Naive B cell (primary cell): ENCODE data around the gene GBE1. TPM values are rescaled to one million over a fixed set of nuclear protein-coding genes. Genes with fewer than 3 reads are reported as not detected.

ENCODE experiments used
- ATAC-seq, 2 donors: fragments of 150-1000 bp; cut with Tn5 transposase; 2 replicates each; pipeline ENCODE4 v1.10.0; 2021; ENCODE audit warnings: low read depth in 2 of 2, mild to moderate bottlenecking in 2 of 2, moderate library complexity in 2 of 2
- DNase-seq: peaks from one replicate; pipeline ENCODE4 v3.0.0; 2022
- H3K27ac Mint-ChIP-seq, 6 donors: one replicate each; pipeline ENCODE4 v1.8.0; 2020 to 2022; ENCODE audit warnings: mild to moderate bottlenecking in 6 of 6, mixed read lengths in 6 of 6, moderate library complexity in 5 of 6, inconsistent platforms in 2 of 6
- H3K27me3 Mint-ChIP-seq, 3 donors: one replicate each; pipeline ENCODE4 v1.8.0; 2021 to 2022; ENCODE audit warnings: mixed read lengths in 3 of 3, mild to moderate bottlenecking in 1 of 3
- H3K36me3 Mint-ChIP-seq, 2 donors: one replicate each; pipeline ENCODE4 v1.8.0; 2020 to 2022; ENCODE audit warnings: mixed read lengths in 2 of 2, inconsistent platforms in 1 of 2, mild to moderate bottlenecking in 1 of 2
- H3K4me1 Mint-ChIP-seq, 3 donors: one replicate each; pipeline ENCODE4 v1.8.0; 2020 to 2022; ENCODE audit warnings: mixed read lengths in 3 of 3, inconsistent platforms in 1 of 3, mild to moderate bottlenecking in 1 of 3, moderate library complexity in 1 of 3
- H3K4me3 Mint-ChIP-seq, 8 donors: one replicate each; pipeline ENCODE4 v1.8.0; 2020 to 2022; ENCODE audit warnings: mild to moderate bottlenecking in 8 of 8, mixed read lengths in 8 of 8, moderate library complexity in 8 of 8, inconsistent platforms in 2 of 8
- H3K9me3 Mint-ChIP-seq, 7 donors: one replicate each; pipeline ENCODE4 v1.8.0; 2020 to 2022; ENCODE audit warnings: mixed read lengths in 7 of 7, mild to moderate bottlenecking in 5 of 7, inconsistent platforms in 2 of 7, moderate library complexity in 1 of 7
- polyA plus RNA-seq, 6 donors: library from polyadenylated mRNA; unstranded; fragments of 300-500 nt; fragmentation: Illumina TruSeq; gene quantifications; one replicate each; pipeline ENCODE4 v1.2.3, GENCODE V29; 2021; ENCODE audit warnings: low read depth in 6 of 6

GBE1 gene
- polyA plus RNA-seq, result 10 to 100 TPM; 13.2 to 20.9 (median 18.1) TPM

DNA sequence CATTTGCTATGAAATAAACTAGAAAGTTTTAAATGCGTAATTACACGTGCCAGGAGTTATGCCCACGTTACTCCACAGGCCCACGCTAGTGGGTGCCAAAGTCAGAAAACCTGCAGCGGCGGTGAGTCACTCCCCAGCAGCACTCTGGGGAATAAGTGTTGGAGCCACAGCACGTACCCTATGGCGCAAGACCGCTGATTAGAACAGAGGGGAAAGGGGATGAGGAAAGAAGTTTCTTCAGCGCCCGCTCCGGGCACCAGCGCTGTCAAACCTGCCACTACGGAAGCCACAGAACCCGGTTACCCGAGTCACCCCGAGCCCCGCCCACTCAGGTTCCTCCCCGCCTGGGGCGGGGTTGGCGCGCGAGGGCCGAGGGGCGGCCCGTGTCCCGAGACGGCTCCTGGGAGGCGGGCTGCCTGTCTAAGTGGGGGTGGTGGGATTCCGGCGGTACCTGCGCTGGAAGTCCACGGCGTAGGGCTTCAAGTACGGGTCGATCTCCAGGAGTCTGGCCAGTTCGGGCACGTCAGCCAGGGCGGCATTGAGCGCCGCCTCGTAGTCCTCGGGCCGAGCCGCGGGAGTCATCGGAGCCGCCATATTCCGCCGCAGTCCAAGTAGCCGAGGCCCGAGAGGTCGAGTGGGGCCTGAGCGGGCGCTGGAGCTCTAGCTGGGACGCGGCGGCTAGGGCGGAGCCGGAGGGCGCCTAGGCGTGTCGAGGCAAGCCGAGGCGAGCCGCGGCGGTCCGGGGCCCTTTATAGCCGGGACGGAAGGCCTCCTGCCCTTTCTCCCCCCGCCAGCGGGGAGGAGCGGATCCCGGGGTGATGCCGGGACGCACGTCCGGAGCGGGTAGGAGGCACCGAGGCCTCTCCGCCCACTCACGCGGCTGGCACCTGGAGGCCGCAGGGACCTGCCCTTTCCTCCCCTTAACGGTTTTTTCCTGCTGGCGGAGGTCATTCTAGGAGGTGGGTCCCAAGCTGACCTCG is at the start of gene GBE1:
TSS of gene GBE1 (minus strand) at position 722 of the 980 bp plus-strand sequence. CDS start at position 594, 128 bp downstream.
- Mint-ChIP-seq H3K27ac (peak within 1 kb of the TSS; percentile 95 to 99 (median 99)), H3K9me3 (peaks cover 0 to 4% (median 0%) of the 10 kb centered on the region in 7 donors), H3K27me3 (no peaks in the 10 kb centered on the region), H3K36me3 (peaks cover 13 to 23% of the 10 kb centered on the region in 2 donors), H3K4me3 (peak within 1 kb of the TSS; percentile 91 to 98 (median 97)), H3K4me1 (peaks cover 23 to 37% (median 23%) of the 10 kb centered on the region in 3 donors)
- peak; percentile 94 for DNase-seq
- peak; percentile 82 to 85 for ATAC-seq

DNA sequence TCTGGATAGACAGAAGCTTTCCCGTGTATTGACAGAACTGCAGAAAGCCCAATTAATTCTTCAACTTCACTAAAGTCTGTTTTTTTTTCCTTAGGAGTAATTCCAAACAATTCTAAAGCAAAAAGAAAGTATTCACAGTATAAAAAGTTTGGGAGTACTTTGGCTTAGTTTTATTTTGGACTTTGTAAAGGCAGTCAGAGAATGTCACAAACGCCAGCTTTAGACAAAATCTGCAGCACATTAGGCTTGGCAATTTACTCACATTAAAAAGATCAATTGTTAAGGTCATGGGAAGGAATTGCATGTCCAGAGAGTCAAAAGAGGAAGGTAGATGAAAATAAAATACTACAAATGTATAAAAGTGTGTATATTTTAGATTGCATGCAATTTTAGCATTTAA is 47.5 kb upstream of the GBE1 start:
- H3K9me3 Mint-ChIP-seq, result peaks cover 0 to 7% (median 1%) of the 10 kb centered on the region in 7 donors

DNA sequence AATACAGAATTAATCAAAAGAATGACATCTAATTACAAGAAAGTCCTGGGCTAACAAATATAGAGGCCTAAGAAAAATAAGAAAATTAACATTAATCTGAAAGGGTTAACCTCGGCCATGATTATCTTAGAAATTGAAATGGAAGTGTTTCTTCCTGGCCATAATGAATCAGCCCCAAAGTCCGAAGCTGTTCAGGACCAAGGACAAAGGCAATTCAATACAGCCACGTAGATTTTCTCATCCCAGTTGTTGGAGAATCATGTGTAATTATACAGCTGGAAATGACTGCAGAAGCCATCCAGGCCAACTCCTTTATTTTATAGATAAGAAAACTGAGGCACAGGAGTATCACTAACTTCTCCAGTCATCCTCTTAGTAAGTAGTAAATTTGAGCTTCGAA is 38.0 kb upstream of the GBE1 start:
- no peaks in the 10 kb centered on the region for H3K36me3 Mint-ChIP-seq
- DNase-seq (no peak), ATAC-seq (no peak)
- H3K4me1 Mint-ChIP-seq, result peaks cover 0 to 5% (median 0%) of the 10 kb centered on the region in 3 donors
- H3K4me3 Mint-ChIP-seq, result no peak overlapping the region
- peaks cover 0 to 1% (median 0%) of the 10 kb centered on the region in 7 donors for H3K9me3 Mint-ChIP-seq
- no peaks in the 10 kb centered on the region for H3K27me3 Mint-ChIP-seq
- H3K27ac Mint-ChIP-seq, result no peak overlapping the region

More for the DNA sequence above, 47.5 kb upstream of the GBE1 start:
- Mint-ChIP-seq H3K4me3 (no peak overlapping the region), H3K27me3 (no peaks in the 10 kb centered on the region), H3K4me1 (no peaks in the 10 kb centered on the region), H3K27ac (no peak overlapping the region), H3K36me3 (no peaks in the 10 kb centered on the region)
- DNase-seq (no peak), ATAC-seq (no peak)

DNA sequence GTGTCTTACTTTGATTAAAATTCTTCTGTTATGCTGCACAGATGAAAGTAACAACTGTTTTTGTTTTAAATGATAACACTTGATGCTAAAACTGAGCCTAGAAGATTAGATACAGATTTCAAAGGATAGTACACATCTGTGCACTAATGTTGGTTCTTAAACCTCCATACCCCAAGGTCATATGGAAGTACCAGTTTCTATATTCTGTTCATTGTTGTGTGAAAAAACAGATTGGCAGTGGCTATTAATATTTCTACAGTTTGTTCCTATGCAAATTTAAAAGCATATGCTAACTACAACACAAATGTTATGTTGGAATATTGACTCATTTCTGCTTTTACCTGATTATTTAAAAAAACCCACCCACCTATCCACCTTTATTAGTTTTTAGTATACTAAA is 32.0 kb upstream of the GBE1 start:
- Mint-ChIP-seq H3K27ac (no peak overlapping the region), H3K4me1 (peaks cover 0 to 8% (median 2%) of the 10 kb centered on the region in 3 donors), H3K9me3 (peaks cover 0 to 1% (median 0%) of the 10 kb centered on the region in 7 donors), H3K36me3 (no peaks in the 10 kb centered on the region), H3K4me3 (no peak overlapping the region), H3K27me3 (no peaks in the 10 kb centered on the region)
- DNase-seq (no peak), ATAC-seq (no peak)

DNA sequence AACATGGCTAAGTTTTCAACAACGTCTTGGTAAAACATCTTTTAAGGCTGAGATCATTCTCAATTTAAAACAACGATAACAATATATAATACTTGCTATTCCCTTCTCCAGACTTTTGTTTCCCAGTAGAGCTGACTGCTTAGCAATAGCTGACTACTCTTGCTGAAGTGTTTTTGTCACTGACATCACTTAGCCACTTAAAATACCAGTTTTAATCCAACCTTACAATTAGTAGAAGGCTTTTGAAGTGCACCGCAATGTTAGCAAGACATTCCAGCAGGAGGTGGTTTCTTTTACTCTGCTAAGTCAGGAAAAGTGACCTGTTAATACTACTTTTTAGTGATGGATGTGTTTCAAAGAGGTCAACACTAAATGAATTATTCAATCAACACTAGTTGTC is 28.7 kb upstream of the GBE1 start:
- H3K4me1 Mint-ChIP-seq, result peaks cover 0 to 11% (median 2%) of the 10 kb centered on the region in 3 donors
- H3K4me3 Mint-ChIP-seq, result no peak overlapping the region
- DNase-seq (no peak), ATAC-seq (no peak)
- no peaks in the 10 kb centered on the region for H3K27me3 Mint-ChIP-seq
- H3K36me3 Mint-ChIP-seq, result no peaks in the 10 kb centered on the region
- H3K27ac Mint-ChIP-seq, result no peak overlapping the region
- no peaks in the 10 kb centered on the region for H3K9me3 Mint-ChIP-seq

DNA sequence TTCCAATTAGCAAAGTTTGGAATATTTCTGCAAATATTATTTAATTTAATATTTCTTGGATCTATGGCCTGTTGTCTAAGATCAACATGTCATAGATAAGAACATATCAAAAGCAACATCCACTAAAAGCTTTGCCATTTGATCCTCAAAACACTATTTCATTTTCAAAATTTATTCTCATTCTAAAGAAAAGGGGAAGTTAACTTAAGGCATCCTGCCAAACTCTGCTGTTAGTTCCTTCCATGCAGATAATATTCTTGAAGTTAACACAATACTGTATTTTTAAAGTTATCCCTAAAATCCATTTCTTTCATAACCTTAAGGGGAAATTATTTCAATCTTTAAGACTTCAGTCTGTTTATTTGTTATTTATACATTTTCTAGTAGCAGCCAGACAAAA is 28.2 kb upstream of the GBE1 start:
- Mint-ChIP-seq H3K9me3 (no peaks in the 10 kb centered on the region), H3K27me3 (no peaks in the 10 kb centered on the region), H3K4me3 (no peak overlapping the region), H3K36me3 (no peaks in the 10 kb centered on the region), H3K27ac (no peak overlapping the region), H3K4me1 (peaks cover 0 to 7% (median 2%) of the 10 kb centered on the region in 3 donors)
- no peak for ATAC-seq
- no peak for DNase-seq

DNA sequence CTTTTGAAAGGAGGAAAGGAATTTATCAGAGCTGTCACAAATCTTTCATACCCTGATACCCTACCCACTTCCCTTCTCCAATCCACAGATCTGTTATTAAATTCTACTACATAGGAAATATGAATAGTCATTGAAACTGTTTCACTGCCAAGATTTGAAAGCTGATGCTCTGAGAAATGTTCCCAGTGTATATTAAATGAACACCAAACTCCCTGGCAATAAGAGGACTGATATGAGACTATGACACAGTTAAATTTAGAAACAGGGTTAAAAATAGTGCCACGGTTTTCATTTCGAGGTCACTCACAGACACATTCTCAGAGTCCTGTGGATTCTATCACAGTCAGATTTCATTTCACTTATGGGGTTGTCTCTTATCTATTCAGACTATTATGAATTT is 27.2 kb upstream of the GBE1 start:
- DNase-seq (no peak), ATAC-seq (no peak)
- no peaks in the 10 kb centered on the region for H3K36me3 Mint-ChIP-seq
- H3K27ac Mint-ChIP-seq, result no peak overlapping the region
- H3K4me3 Mint-ChIP-seq, result no peak overlapping the region
- H3K27me3 Mint-ChIP-seq, result no peaks in the 10 kb centered on the region
- H3K4me1 Mint-ChIP-seq, result peaks cover 0 to 6% (median 2%) of the 10 kb centered on the region in 3 donors
- peaks cover 0 to under 1% (median 0%) of the 10 kb centered on the region in 7 donors for H3K9me3 Mint-ChIP-seq

DNA sequence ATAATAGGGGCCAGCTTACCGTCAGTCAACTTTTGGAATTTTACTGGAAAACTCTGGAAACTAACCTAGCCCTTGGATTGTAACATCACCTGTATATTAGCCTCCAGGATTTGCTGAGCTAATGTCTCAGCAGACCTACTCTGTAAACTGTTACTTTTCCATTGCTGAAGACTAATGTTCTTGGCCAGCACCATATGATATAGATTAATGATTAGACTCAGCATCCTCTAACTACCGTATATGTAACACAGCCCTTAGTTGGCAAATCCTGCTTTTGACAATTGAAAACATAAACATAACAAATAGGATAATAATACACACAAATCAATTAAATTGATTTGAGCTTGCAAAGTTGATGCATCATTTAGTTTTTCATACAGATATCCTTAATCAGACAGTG is 26.6 kb upstream of the GBE1 start:
- H3K4me1 Mint-ChIP-seq, result peaks cover under 1 to 7% (median 2%) of the 10 kb centered on the region in 3 donors
- H3K4me3 Mint-ChIP-seq, result no peak overlapping the region
- H3K9me3 Mint-ChIP-seq, result peaks cover 0 to 2% (median 0%) of the 10 kb centered on the region in 7 donors
- ATAC-seq (no peak), DNase-seq (no peak)
- no peaks in the 10 kb centered on the region for H3K27me3 Mint-ChIP-seq
- no peaks in the 10 kb centered on the region for H3K36me3 Mint-ChIP-seq
- H3K27ac Mint-ChIP-seq, result no peak overlapping the region

DNA sequence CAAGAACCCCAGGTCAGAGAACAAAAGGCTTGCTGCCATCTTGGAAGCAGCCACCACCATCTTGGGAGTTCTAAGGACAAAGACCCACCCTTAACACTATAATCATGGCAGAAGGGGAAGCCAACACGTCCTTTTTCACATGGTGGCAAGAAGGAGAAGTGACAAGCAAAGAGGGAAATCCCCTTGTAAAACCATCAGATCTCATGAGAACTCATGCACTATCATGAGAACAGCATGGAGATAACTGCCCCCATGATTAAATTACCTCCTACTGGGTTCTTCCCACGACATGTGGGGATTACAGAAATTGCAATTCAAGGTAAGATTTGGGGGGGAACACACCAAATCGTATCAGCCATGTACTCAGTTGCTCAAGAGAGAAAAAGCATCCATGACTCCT is 21.1 kb upstream of the GBE1 start:
- peak; percentile 98 for ATAC-seq
- no peak overlapping the region for H3K4me3 Mint-ChIP-seq

DNA sequence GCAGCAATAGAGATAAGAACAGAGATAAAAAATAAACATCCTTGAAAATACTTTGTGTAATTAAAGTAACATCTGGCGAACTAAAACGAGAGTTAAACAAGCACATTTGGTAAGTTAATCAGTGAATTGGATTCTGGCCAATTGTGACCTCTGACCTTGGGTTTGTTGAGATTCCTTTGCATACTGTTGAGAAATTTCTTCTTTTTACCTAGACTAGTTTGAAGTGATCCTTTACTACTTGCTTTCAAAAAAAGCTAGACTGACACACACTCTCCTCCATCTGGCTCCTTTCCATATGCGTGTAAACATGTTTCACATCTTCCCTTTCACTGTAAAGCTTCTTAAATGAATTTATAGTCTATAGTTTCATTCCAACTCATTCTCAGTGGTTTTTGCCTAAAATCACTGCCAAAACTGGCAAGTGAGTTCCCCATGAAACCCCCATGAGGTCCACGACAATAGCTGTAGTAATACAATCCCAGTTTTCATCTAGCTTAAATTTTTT is 17.3 kb upstream of the GBE1 start:
- peaks cover 9 to 11% (median 10%) of the 10 kb centered on the region in 3 donors for H3K4me1 Mint-ChIP-seq
- H3K27me3 Mint-ChIP-seq, result no peaks in the 10 kb centered on the region
- no peak for DNase-seq
- H3K36me3 Mint-ChIP-seq, result peaks cover 8 to 9% of the 10 kb centered on the region in 2 donors
- H3K4me3 Mint-ChIP-seq, result no peak overlapping the region
- peaks cover 2 to 22% (median 8%) of the 10 kb centered on the region in 7 donors for H3K9me3 Mint-ChIP-seq
- ATAC-seq, result no peak
- H3K27ac Mint-ChIP-seq, result no peak overlapping the region

More for the DNA sequence above, 21.1 kb upstream of the GBE1 start:
- H3K4me1 Mint-ChIP-seq, result peaks cover 9 to 11% (median 10%) of the 10 kb centered on the region in 3 donors
- peak; percentile 25 for DNase-seq
- peaks cover 8 to 9% of the 10 kb centered on the region in 2 donors for H3K36me3 Mint-ChIP-seq
- no peaks in the 10 kb centered on the region for H3K27me3 Mint-ChIP-seq
- peaks cover 2 to 22% (median 8%) of the 10 kb centered on the region in 7 donors for H3K9me3 Mint-ChIP-seq
- H3K27ac Mint-ChIP-seq, result peak overlapping the region in 3 of 6 donors; percentile 18 to 60 (median 31)

DNA sequence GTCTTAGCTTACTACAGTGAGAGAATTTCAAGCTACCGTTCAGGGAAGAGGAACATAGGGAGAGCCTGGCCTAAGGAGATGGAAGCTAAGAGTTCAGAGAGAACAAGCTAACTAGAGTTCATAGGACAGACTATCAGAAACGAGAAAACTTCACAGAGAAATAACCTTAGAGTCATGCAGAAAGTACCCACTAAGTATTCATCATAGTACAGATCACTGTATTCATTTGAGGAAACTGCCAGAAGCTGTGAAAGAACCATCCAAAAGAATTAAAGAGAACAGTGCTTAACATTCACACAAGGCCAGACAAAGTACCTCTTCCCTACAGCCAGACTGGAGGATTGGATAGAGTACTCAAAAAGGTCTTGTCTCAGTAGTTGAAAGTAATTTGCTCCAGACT is 15.2 kb upstream of the GBE1 start:
- H3K9me3 Mint-ChIP-seq, result peaks cover 2 to 12% (median 6%) of the 10 kb centered on the region in 7 donors
- H3K4me1 Mint-ChIP-seq, result no peaks in the 10 kb centered on the region
- DNase-seq, result no peak
- peaks cover 7 to 9% of the 10 kb centered on the region in 2 donors for H3K36me3 Mint-ChIP-seq
- H3K27ac Mint-ChIP-seq, result peak overlapping the region in 1 of 6 donors; percentile 85
- no peak for ATAC-seq
- H3K27me3 Mint-ChIP-seq, result no peaks in the 10 kb centered on the region
- H3K4me3 Mint-ChIP-seq, result no peak overlapping the region

DNA sequence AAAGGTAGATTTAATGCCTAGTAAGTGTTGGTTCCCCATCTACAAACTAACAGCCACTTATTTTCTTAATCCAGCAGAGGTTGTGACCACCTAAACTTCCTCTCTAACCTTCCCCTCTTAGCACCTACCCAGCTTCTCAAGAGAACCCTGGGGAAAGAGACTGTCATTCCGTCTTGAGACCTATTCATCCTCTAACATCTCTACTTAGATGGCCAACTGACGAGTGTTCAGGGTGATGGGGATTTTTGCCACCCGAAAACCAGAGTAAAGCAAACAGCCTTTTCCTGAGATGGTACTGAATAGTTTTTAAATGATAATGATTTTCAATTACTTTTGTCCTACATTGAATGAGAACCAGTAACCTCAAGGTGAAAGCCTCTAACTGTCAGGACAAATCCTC is 9.3 kb upstream of the GBE1 start:
- no peaks in the 10 kb centered on the region for H3K27me3 Mint-ChIP-seq
- peaks cover 0 to under 1% (median 0%) of the 10 kb centered on the region in 3 donors for H3K4me1 Mint-ChIP-seq
- H3K9me3 Mint-ChIP-seq, result no peaks in the 10 kb centered on the region
- no peaks in the 10 kb centered on the region for H3K36me3 Mint-ChIP-seq
- DNase-seq (no peak), ATAC-seq (no peak)
- H3K4me3 Mint-ChIP-seq, result no peak overlapping the region
- peak overlapping the region in 2 of 6 donors; percentile 20 to 30 for H3K27ac Mint-ChIP-seq

DNA sequence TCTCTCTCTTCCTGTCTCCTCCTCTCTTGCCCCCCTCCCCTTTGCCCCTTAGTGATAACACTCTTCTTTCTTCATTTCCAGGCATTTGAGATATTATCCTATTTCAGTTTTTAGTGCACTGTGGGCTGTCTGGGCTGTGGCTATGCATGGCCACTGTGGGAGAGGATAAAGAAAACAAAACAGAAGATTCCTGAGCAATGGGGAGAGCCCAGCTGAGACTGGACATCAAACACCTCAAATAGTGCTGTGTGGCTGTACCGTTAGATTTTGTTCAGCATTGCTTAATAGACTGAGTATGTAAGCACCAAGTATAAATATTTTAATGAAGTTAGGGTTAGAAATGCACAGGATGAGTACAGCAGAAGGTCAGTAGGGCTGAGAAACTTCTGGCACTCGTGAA is 7.9 kb upstream of the GBE1 start:
- ATAC-seq (no peak), DNase-seq (no peak)
- no peak overlapping the region for H3K4me3 Mint-ChIP-seq
- H3K9me3 Mint-ChIP-seq, result no peaks in the 10 kb centered on the region
- peaks cover 6 to 9% (median 9%) of the 10 kb centered on the region in 3 donors for H3K4me1 Mint-ChIP-seq
- H3K36me3 Mint-ChIP-seq, result no peaks in the 10 kb centered on the region
- no peaks in the 10 kb centered on the region for H3K27me3 Mint-ChIP-seq
- no peak overlapping the region for H3K27ac Mint-ChIP-seq
